ENCODE results near the gene RAB20.
"Not testable (repeated sequence)": the region's sequence is repeated elsewhere in the genome, so short reads cannot be mapped to it uniquely, and the experiment has no call there.

The RAB20 gene

GRCh38 chr13:110575322-110576069 is 14.0 kb upstream of the RAB20 start:
- DNase-seq: no peak

GRCh38 chr13:110574161-110574560 is 12.6 kb upstream of the RAB20 start:
- no peak for DNase-seq

GRCh38 chr13:110572778-110573118 is 11.2 kb upstream of the RAB20 start:
- DNase-seq: no peak

GRCh38 chr13:110571896-110572777 is 10.6 kb upstream of the RAB20 start:
- no peak for DNase-seq

GRCh38 chr13:110570886-110571285 is 9.4 kb upstream of the RAB20 start:
- DNase-seq: no peak

- DNase-seq: not testable (repeated sequence)
These were observed 8.4 kb upstream of the RAB20 start for GRCh38 chr13:110569962-110570361.

GRCh38 chr13:110568612-110569011 is 7.1 kb upstream of the RAB20 start:
- no peak for DNase-seq

- DNase-seq: no peak
These were observed 4.6 kb upstream of the RAB20 start for GRCh38 chr13:110566171-110566570.

- no peak for DNase-seq
These were observed 3.8 kb upstream of the RAB20 start for GRCh38 chr13:110565296-110565695.

GRCh38 chr13:110564472-110564985 is 3.0 kb upstream of the RAB20 start:
- no peak for DNase-seq

GRCh38 chr13:110563463-110563774 is 1.9 kb upstream of the RAB20 start:
- DNase-seq: no peak

GRCh38 chr13:110562696-110563462 is 1.4 kb upstream of the RAB20 start:
- no peak for DNase-seq

GRCh38 chr13:110562036-110562597 is 595 bp upstream of the RAB20 start:
- no peak for DNase-seq

- no peak for DNase-seq
These were observed 750 bp downstream of the RAB20 start for GRCh38 chr13:110560601-110561343.

- DNase-seq: no peak
These were observed 1.5 kb downstream of the RAB20 start for GRCh38 chr13:110559986-110560385.

GRCh38 chr13:110559429-110559943 is 2.0 kb downstream of the RAB20 start:
- no peak for DNase-seq

- no peak for DNase-seq
These were observed 3.8 kb downstream of the RAB20 start for GRCh38 chr13:110557610-110558305.

- no peak for DNase-seq
These were observed 4.4 kb downstream of the RAB20 start for GRCh38 chr13:110557082-110557481.

GRCh38 chr13:110556224-110556606 is 5.3 kb downstream of the RAB20 start:
- no peak for DNase-seq

GRCh38 chr13:110555601-110556223 is 5.8 kb downstream of the RAB20 start:
- DNase-seq: no peak

- no peak for DNase-seq
These were observed 6.6 kb downstream of the RAB20 start for GRCh38 chr13:110554946-110555345.
